Measurements from ENCODE around the gene INTS2. TPM values are rescaled to one million over a fixed set of nuclear protein-coding genes. Genes with fewer than 3 reads are reported as not detected.

INTS2 gene
- total RNA-seq, 1 donor from 2014 or later, result 12.3 TPM

DNA sequence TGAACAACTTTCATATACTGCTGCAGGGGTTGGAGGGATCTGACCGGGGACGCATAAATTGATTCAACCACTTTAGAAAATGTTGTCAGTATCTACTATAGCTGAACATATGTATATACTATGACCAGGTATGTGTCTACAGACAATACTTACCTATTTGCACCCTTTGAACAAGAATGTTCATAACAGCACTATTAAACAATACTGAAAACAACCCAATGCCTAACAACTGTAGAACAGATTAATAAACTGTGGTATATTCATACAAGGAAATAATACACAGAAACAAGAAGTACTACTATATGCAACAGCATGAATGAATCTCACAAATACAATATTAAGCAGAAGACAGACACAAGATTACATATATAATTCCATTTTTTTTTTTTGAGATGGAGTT is 74.9 kb downstream of the INTS2 start:
- TF ChIP-seq, protein P1, sequence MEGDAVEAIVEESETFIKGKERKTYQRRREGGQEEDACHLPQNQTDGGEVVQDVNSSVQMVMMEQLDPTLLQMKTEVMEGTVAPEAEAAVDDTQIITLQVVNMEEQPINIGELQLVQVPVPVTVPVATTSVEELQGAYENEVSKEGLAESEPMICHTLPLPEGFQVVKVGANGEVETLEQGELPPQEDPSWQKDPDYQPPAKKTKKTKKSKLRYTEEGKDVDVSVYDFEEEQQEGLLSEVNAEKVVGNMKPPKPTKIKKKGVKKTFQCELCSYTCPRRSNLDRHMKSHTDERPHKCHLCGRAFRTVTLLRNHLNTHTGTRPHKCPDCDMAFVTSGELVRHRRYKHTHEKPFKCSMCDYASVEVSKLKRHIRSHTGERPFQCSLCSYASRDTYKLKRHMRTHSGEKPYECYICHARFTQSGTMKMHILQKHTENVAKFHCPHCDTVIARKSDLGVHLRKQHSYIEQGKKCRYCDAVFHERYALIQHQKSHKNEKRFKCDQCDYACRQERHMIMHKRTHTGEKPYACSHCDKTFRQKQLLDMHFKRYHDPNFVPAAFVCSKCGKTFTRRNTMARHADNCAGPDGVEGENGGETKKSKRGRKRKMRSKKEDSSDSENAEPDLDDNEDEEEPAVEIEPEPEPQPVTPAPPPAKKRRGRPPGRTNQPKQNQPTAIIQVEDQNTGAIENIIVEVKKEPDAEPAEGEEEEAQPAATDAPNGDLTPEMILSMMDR (IDR thresholded peaks at IDR 0.05; ENCODE audit: unreplicated experiment), result no peak
- H3K27ac Mint-ChIP-seq (ENCODE audit: unreplicated experiment), result no peak overlapping the region
- no peak overlapping the region for H3K4me3 Mint-ChIP-seq (ENCODE audit: unreplicated experiment)
- no peaks in the 10 kb centered on the region for H3K27me3 Mint-ChIP-seq (ENCODE audit: unreplicated experiment)
- no peaks in the 10 kb centered on the region for H3K4me1 Mint-ChIP-seq (ENCODE audit: unreplicated experiment)
- no peaks in the 10 kb centered on the region for H3K9me3 Mint-ChIP-seq (ENCODE audit: unreplicated experiment)
- DNase-seq (ENCODE audit: low spot score), result no peak
- no peaks in the 10 kb centered on the region for H3K36me3 Mint-ChIP-seq (ENCODE audit: low read depth, unreplicated experiment)

DNA sequence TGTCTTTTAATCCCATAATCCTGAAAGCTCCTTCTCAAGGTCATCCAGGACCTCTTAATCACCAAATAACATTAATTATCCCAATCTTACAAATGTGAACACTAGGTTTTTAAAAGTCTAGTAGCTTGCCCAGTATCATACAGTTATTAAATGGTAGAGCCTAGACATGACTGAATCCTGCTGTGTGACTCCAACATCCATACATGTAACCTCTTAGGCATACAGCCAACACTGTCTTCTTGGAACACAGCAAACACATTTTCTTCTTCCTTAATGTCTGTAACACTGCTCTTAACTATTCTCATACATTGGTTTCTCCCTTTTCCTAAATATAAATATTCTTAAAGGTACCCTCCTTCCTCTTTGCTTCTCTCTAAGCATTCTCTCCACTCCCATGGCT is 78.1 kb downstream of the INTS2 start:
- H3K4me1 Mint-ChIP-seq (ENCODE audit: unreplicated experiment), result no peaks in the 10 kb centered on the region
- no peaks in the 10 kb centered on the region for H3K27me3 Mint-ChIP-seq (ENCODE audit: unreplicated experiment)
- H3K4me3 Mint-ChIP-seq (ENCODE audit: unreplicated experiment), result no peak overlapping the region
- DNase-seq (ENCODE audit: low spot score), result no peak
- H3K9me3 Mint-ChIP-seq (ENCODE audit: unreplicated experiment), result no peaks in the 10 kb centered on the region
- H3K27ac Mint-ChIP-seq (ENCODE audit: unreplicated experiment), result no peak overlapping the region
- H3K36me3 Mint-ChIP-seq (ENCODE audit: low read depth, unreplicated experiment), result no peaks in the 10 kb centered on the region
- TF ChIP-seq, protein P1 (IDR thresholded peaks at IDR 0.05; ENCODE audit: unreplicated experiment), result no peak

DNA sequence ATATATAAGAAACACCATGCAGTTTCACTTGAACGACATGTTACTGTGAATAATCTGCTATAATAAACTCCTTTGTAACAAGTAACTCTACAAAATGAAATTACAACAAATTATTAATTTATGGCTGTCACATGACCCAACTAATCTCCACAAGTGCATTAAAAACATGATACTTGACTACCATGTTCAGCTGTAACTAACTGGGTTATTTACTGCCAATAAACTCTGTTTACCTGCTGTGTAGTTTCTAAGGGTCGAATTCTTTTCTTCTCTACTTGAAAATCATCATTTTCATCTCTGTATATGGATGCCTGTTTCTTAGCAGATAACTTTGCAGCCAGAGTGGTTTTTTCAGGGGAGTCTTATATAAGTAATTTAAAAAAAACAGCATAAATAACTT is 78.9 kb downstream of the INTS2 start:
- H3K4me1 Mint-ChIP-seq (ENCODE audit: unreplicated experiment), result no peaks in the 10 kb centered on the region
- DNase-seq (ENCODE audit: low spot score), result no peak
- H3K27me3 Mint-ChIP-seq (ENCODE audit: unreplicated experiment), result no peaks in the 10 kb centered on the region
- no peak overlapping the region for H3K4me3 Mint-ChIP-seq (ENCODE audit: unreplicated experiment)
- H3K27ac Mint-ChIP-seq (ENCODE audit: unreplicated experiment), result no peak overlapping the region
- TF ChIP-seq, protein P1 (IDR thresholded peaks at IDR 0.05; ENCODE audit: unreplicated experiment), result no peak
- H3K36me3 Mint-ChIP-seq (ENCODE audit: low read depth, unreplicated experiment), result no peaks in the 10 kb centered on the region
- no peaks in the 10 kb centered on the region for H3K9me3 Mint-ChIP-seq (ENCODE audit: unreplicated experiment)

DNA sequence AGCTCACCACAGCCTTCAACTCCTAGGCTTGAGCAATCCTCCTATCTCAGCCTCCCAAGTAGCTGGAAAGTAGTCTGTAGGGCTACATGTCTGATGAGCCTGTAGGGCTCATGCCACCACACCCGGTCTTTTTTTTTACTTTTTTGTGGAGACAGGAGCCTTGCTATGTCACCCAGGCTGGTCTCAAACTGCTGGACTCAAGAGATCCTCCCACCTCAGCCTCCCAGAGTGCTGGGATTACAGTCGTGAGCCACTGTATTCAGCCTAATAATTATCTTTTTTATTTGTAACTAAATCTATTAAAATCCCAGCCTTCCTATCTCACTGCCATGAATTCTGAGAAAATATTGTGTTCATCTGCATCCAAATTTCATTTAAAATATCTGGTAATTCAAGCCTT is 79.5 kb downstream of the INTS2 start:
- Mint-ChIP-seq H3K9me3 (ENCODE audit: unreplicated experiment) (no peaks in the 10 kb centered on the region), H3K27ac (ENCODE audit: unreplicated experiment) (no peak overlapping the region), H3K4me1 (ENCODE audit: unreplicated experiment) (no peaks in the 10 kb centered on the region), H3K27me3 (ENCODE audit: unreplicated experiment) (no peaks in the 10 kb centered on the region), H3K36me3 (ENCODE audit: low read depth, unreplicated experiment) (no peaks in the 10 kb centered on the region), H3K4me3 (ENCODE audit: unreplicated experiment) (no peak overlapping the region)
- TF ChIP-seq, protein P1 (IDR thresholded peaks at IDR 0.05; ENCODE audit: unreplicated experiment), result no peak
- DNase-seq (ENCODE audit: low spot score), result no peak

DNA sequence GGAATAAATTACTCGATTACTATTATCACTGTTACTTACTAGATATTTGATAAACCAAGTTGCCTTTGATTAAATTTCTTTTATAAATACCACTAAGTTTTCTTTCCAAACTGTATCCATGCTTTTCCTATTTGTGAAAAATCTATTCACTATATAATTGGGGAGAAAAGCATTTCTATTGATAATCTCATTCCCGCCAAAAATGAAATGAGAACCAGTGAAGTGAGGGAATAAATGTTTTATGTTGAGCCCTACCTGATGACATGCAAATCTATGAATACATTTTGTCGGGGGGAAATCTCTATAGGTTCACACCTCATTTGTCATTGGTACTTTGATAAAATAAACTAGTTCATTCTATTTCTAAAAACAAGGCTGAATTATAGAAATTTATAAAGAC is 80.1 kb downstream of the INTS2 start:
- Mint-ChIP-seq H3K9me3 (ENCODE audit: unreplicated experiment) (no peaks in the 10 kb centered on the region), H3K36me3 (ENCODE audit: low read depth, unreplicated experiment) (no peaks in the 10 kb centered on the region), H3K4me1 (ENCODE audit: unreplicated experiment) (no peaks in the 10 kb centered on the region), H3K27me3 (ENCODE audit: unreplicated experiment) (no peaks in the 10 kb centered on the region), H3K4me3 (ENCODE audit: unreplicated experiment) (no peak overlapping the region), H3K27ac (ENCODE audit: unreplicated experiment) (no peak overlapping the region)
- no peak for DNase-seq (ENCODE audit: low spot score)
- TF ChIP-seq, protein P1 (IDR thresholded peaks at IDR 0.05; ENCODE audit: unreplicated experiment), result no peak
